DOHH2 (cell line): ENCODE results near the gene RB1.

Experiments
- H3F3A ChIP-seq: fragments of 200-600 bp; sonication (generic), shearing (Covaris generic); 2 replicates; pipeline ENCODE4 v1.6.0; 2016; ENCODE audit warnings: antibody characterized with exemption, mild to moderate bottlenecking; ENCODE audit not compliant: control insufficient read depth, insufficient read depth
- H3K27ac ChIP-seq: fragments of 200-600 bp; sonication (generic); 2 replicates; pipeline ENCODE4 v1.5.1; 2014; ENCODE audit warnings: low read depth, mild to moderate bottlenecking, low read length, moderate library complexity
- H3K27me3 ChIP-seq: fragments of 200-600 bp; sonication (generic); 2 replicates; pipeline ENCODE4 v1.6.1; 2014; ENCODE audit warnings: mild to moderate bottlenecking, low read length, mixed read lengths; ENCODE audit not compliant: control insufficient read depth
- H3K36me3 ChIP-seq: fragments of 200-600 bp; sonication (generic); 2 replicates; pipeline ENCODE4 v1.6.1; 2014; ENCODE audit warnings: mild to moderate bottlenecking, low read length, moderate library complexity, mixed read lengths; ENCODE audit not compliant: control insufficient read depth
- H3K4me1 ChIP-seq: fragments of 200-600 bp; sonication (generic); 2 replicates; pipeline ENCODE4 v1.6.1; 2014; ENCODE audit warnings: mild to moderate bottlenecking, low read length, mixed read lengths; ENCODE audit not compliant: control insufficient read depth
- H3K4me2 ChIP-seq: fragments of 200-600 bp; sonication (generic); 2 replicates; pipeline ENCODE4 v1.6.0; 2014; ENCODE audit warnings: mild to moderate bottlenecking, low read length, moderate library complexity
- H3K4me3 ChIP-seq: fragments of 200-600 bp; sonication (generic); 2 replicates; pipeline ENCODE4 v1.5.1; 2014; ENCODE audit warnings: mild to moderate bottlenecking, low read length, mixed read lengths
- H3K79me2 ChIP-seq: fragments of 200-600 bp; sonication (generic); 2 replicates; pipeline ENCODE4 v1.6.1; 2014; ENCODE audit warnings: mild to moderate bottlenecking, low read length, mixed read lengths; ENCODE audit not compliant: control insufficient read depth
- H3K9me2 ChIP-seq: fragments of 200-600 bp; sonication (generic); replicated peaks from 2 replicates; pipeline ENCODE4 v1.6.1; 2014; ENCODE audit warnings: mild to moderate bottlenecking, low read length, mixed read lengths; ENCODE audit not compliant: control insufficient read depth
- H3K9me3 ChIP-seq: fragments of 200-600 bp; sonication (generic); 2 replicates; pipeline ENCODE4 v1.6.1; 2014; ENCODE audit warnings: antibody characterized with exemption, low read length, mixed read lengths; ENCODE audit not compliant: control insufficient read depth, insufficient read depth
- H4K20me1 ChIP-seq: fragments of 200-600 bp; sonication (generic); 2 replicates; pipeline ENCODE4 v1.6.0; 2014; ENCODE audit warnings: low read depth, mild to moderate bottlenecking, antibody characterized with exemption, low read length, moderate library complexity; ENCODE audit not compliant: control insufficient read depth, insufficient read depth
- CTCF ChIP-seq: fragments of 200-600 bp; sonication (generic); IDR thresholded peaks from one replicate; pipeline ENCODE4 v1.5.1; 2014; ENCODE audit warnings: antibody characterized with exemption, mild to moderate bottlenecking, low read depth, low read length; ENCODE audit not compliant: poor library complexity, severe bottlenecking
- EZH2phosphoT487 ChIP-seq: fragments of 200-600 bp; sonication (generic); IDR thresholded peaks from 2 replicates; pipeline ENCODE4 v1.6.1; 2017; ENCODE audit warnings: borderline replicate concordance, mild to moderate bottlenecking, antibody characterized with exemption, low read length, moderate library complexity, mixed read lengths

The RB1 gene

GRCh38 chr13:48266150-48266549 lies 37.4 kb upstream of the RB1 start:
- H4K20me1 ChIP-seq: no peaks in the 10 kb centered on the region
- no peak overlapping the region for H3K4me3 ChIP-seq
- H3F3A ChIP-seq: peaks cover 4% of the 10 kb centered on the region; the same call in 1 of the 2 replicates
- H3K9me3 ChIP-seq: no peaks in the 10 kb centered on the region
- H3K9me2 ChIP-seq: no peaks in the 10 kb centered on the region
- no peak for TF ChIP-seq CTCF
- no peak for TF ChIP-seq EZH2phosphoT487
- H3K4me1 ChIP-seq: peaks cover 40% of the 10 kb centered on the region
- no peak overlapping the region for H3K4me2 ChIP-seq
- H3K36me3 ChIP-seq: peaks cover 21% of the 10 kb centered on the region
- H3K79me2 ChIP-seq: no peaks in the 10 kb centered on the region
- H3K27ac ChIP-seq: no peak overlapping the region
- no peaks in the 10 kb centered on the region for H3K27me3 ChIP-seq

- Histone ChIP-seq H3K4me1 (peaks cover 40% of the 10 kb centered on the region), H3K4me3 (no peak overlapping the region), H4K20me1 (no peaks in the 10 kb centered on the region), H3K36me3 (peaks cover 15% of the 10 kb centered on the region), H3K4me2 (no peak overlapping the region), H3K27me3 (no peaks in the 10 kb centered on the region), H3K9me2 (no peaks in the 10 kb centered on the region), H3K79me2 (no peaks in the 10 kb centered on the region), H3K9me3 (no peaks in the 10 kb centered on the region), H3F3A (peaks cover 4% of the 10 kb centered on the region; the same call in 1 of the 2 replicates), H3K27ac (no peak overlapping the region)
- TF ChIP-seq EZH2phosphoT487 (no peak), CTCF (no peak)
Measured at GRCh38 chr13:48266701-48267639, 36.6 kb upstream of the RB1 start.

GRCh38 chr13:48268019-48268418 lies 35.5 kb upstream of the RB1 start:
- H3K9me3 ChIP-seq: no peaks in the 10 kb centered on the region

More at GRCh38 chr13:48268019-48268418, 35.5 kb upstream of the RB1 start:
- Histone ChIP-seq H3K79me2 (no peaks in the 10 kb centered on the region), H3K4me3 (no peak overlapping the region), H3F3A (peaks cover 4% of the 10 kb centered on the region; the same call in 1 of the 2 replicates), H3K9me2 (no peaks in the 10 kb centered on the region), H3K27me3 (no peaks in the 10 kb centered on the region), H3K27ac (no peak overlapping the region), H3K4me2 (no peak overlapping the region), H4K20me1 (no peaks in the 10 kb centered on the region), H3K4me1 (peaks cover 34% of the 10 kb centered on the region), H3K36me3 (peaks cover 4% of the 10 kb centered on the region)
- TF ChIP-seq CTCF (no peak), EZH2phosphoT487 (no peak)
